MM.1S (cell line): ENCODE results near the gene COL5A1.

Source experiments
- EZH2 ChIP-seq: fragments of 300-600 bp; sonication (generic); optimal IDR thresholded peaks from 2 replicates; pipeline ENCODE3; 2017; ENCODE audit warnings: low read depth, mild to moderate bottlenecking, antibody characterized with exemption, low read length, mixed read lengths
- TF ChIP-seq, protein P1 (sequence below): fragments of 300-600 bp; sonication (generic); IDR thresholded peaks from 2 replicates; pipeline ENCODE4 v1.5.1; 2016; ENCODE audit warnings: antibody characterized with exemption, low read length, mixed read lengths

DNA sequence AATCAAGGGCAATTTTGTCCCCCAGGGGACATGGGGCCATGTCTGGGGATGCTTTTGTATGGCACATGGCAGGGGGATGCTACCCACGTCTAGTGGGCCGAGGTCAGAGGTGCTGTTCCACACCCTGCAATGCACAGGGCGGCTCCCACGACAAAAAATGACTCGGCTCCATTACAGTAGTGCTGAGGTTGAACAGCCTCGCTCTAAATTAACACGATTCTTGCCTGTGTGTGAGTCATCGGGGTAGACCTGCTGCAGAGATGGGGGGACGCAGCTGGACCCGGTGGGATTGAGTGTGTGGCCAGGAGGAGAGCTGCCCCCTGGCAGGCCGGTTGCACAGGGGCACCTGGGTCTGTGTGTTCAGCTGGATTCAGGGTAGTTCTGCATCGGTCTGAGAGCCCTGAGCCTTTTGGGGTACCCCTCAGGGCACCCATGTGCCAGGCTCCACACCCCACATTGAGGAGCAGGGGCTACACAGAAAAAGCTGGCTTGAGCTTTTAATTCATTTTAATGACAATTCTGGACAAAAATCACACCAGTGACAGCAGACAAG, 20.0 kb upstream of the COL5A1 start:
- TF ChIP-seq, protein P1, sequence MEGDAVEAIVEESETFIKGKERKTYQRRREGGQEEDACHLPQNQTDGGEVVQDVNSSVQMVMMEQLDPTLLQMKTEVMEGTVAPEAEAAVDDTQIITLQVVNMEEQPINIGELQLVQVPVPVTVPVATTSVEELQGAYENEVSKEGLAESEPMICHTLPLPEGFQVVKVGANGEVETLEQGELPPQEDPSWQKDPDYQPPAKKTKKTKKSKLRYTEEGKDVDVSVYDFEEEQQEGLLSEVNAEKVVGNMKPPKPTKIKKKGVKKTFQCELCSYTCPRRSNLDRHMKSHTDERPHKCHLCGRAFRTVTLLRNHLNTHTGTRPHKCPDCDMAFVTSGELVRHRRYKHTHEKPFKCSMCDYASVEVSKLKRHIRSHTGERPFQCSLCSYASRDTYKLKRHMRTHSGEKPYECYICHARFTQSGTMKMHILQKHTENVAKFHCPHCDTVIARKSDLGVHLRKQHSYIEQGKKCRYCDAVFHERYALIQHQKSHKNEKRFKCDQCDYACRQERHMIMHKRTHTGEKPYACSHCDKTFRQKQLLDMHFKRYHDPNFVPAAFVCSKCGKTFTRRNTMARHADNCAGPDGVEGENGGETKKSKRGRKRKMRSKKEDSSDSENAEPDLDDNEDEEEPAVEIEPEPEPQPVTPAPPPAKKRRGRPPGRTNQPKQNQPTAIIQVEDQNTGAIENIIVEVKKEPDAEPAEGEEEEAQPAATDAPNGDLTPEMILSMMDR, result no peak
- no peak for TF ChIP-seq EZH2
